GM21529 (cell line): ENCODE measurements around the gene ITSN1.
"Not testable (repeated sequence)": the region's sequence is repeated elsewhere in the genome, so short reads cannot be mapped to it uniquely, and the experiment has no call there.

Experiments used
- ATAC-seq: cut with Tn5 transposase; IDR thresholded peaks from one replicate; pipeline ENCODE4 v1.9.1; 2021; ENCODE audit not compliant: unreplicated experiment

Gene ITSN1

GRCh38 chr21:33856893-33857527, 214.7 kb downstream of the ITSN1 start:
- ATAC-seq, result no peak

- ATAC-seq, result no peak
Observed at GRCh38 chr21:33857846-33858666, 215.8 kb downstream of the ITSN1 start.

GRCh38 chr21:33858667-33859372, 216.5 kb downstream of the ITSN1 start:
- ATAC-seq, result no peak

GRCh38 chr21:33859373-33860102, 217.2 kb downstream of the ITSN1 start:
- no peak for ATAC-seq

GRCh38 chr21:33860332-33860879, 218.1 kb downstream of the ITSN1 start:
- no peak for ATAC-seq

- ATAC-seq, result no peak
Observed at GRCh38 chr21:33861125-33861524, 218.8 kb downstream of the ITSN1 start.

GRCh38 chr21:33863191-33863590, 220.9 kb downstream of the ITSN1 start:
- not testable (repeated sequence) for ATAC-seq

- ATAC-seq, result no peak
Observed at GRCh38 chr21:33864150-33864549, 221.8 kb downstream of the ITSN1 start.

- ATAC-seq, result no peak
Observed at GRCh38 chr21:33865176-33865575, 222.9 kb downstream of the ITSN1 start.

GRCh38 chr21:33865996-33866575, 223.8 kb downstream of the ITSN1 start:
- ATAC-seq, result no peak

GRCh38 chr21:33866826-33867225, 224.5 kb downstream of the ITSN1 start:
- no peak for ATAC-seq

- ATAC-seq, result not testable (repeated sequence)
Observed at GRCh38 chr21:33867868-33868267, 225.6 kb downstream of the ITSN1 start.

- ATAC-seq, result no peak
Observed at GRCh38 chr21:33869873-33870272, 227.6 kb downstream of the ITSN1 start.

GRCh38 chr21:33870768-33871167, 228.5 kb downstream of the ITSN1 start:
- no peak for ATAC-seq

- no peak for ATAC-seq
Observed at GRCh38 chr21:33871171-33871570, 228.9 kb downstream of the ITSN1 start.

GRCh38 chr21:33872881-33873515, 230.7 kb downstream of the ITSN1 start:
- no peak for ATAC-seq

GRCh38 chr21:33874161-33874560, 231.9 kb downstream of the ITSN1 start:
- no peak for ATAC-seq

GRCh38 chr21:33875026-33875695, 232.9 kb downstream of the ITSN1 start:
- no peak for ATAC-seq

- ATAC-seq, result no peak
Observed at GRCh38 chr21:33878824-33879223, 236.5 kb downstream of the ITSN1 start.
